DOHH2 (cell line): ENCODE measurements around the gene CARMIL1.

Experiments used
- H3F3A ChIP-seq: fragments of 200-600 bp; sonication (generic), shearing (Covaris generic); 2 replicates; pipeline ENCODE4 v1.6.0; 2016; ENCODE audit warnings: antibody characterized with exemption, mild to moderate bottlenecking; ENCODE audit not compliant: control insufficient read depth, insufficient read depth
- H3K27ac ChIP-seq: fragments of 200-600 bp; sonication (generic); 2 replicates; pipeline ENCODE4 v1.5.1; 2014; ENCODE audit warnings: low read depth, mild to moderate bottlenecking, low read length, moderate library complexity
- H3K27me3 ChIP-seq: fragments of 200-600 bp; sonication (generic); 2 replicates; pipeline ENCODE4 v1.6.1; 2014; ENCODE audit warnings: mild to moderate bottlenecking, low read length, mixed read lengths; ENCODE audit not compliant: control insufficient read depth
- H3K36me3 ChIP-seq: fragments of 200-600 bp; sonication (generic); 2 replicates; pipeline ENCODE4 v1.6.1; 2014; ENCODE audit warnings: mild to moderate bottlenecking, low read length, moderate library complexity, mixed read lengths; ENCODE audit not compliant: control insufficient read depth
- H3K4me1 ChIP-seq: fragments of 200-600 bp; sonication (generic); 2 replicates; pipeline ENCODE4 v1.6.1; 2014; ENCODE audit warnings: mild to moderate bottlenecking, low read length, mixed read lengths; ENCODE audit not compliant: control insufficient read depth
- H3K4me2 ChIP-seq: fragments of 200-600 bp; sonication (generic); 2 replicates; pipeline ENCODE4 v1.6.0; 2014; ENCODE audit warnings: mild to moderate bottlenecking, low read length, moderate library complexity
- H3K4me3 ChIP-seq: fragments of 200-600 bp; sonication (generic); 2 replicates; pipeline ENCODE4 v1.5.1; 2014; ENCODE audit warnings: mild to moderate bottlenecking, low read length, mixed read lengths
- H3K79me2 ChIP-seq: fragments of 200-600 bp; sonication (generic); 2 replicates; pipeline ENCODE4 v1.6.1; 2014; ENCODE audit warnings: mild to moderate bottlenecking, low read length, mixed read lengths; ENCODE audit not compliant: control insufficient read depth
- H3K9me2 ChIP-seq: fragments of 200-600 bp; sonication (generic); replicated peaks from 2 replicates; pipeline ENCODE4 v1.6.1; 2014; ENCODE audit warnings: mild to moderate bottlenecking, low read length, mixed read lengths; ENCODE audit not compliant: control insufficient read depth
- H3K9me3 ChIP-seq: fragments of 200-600 bp; sonication (generic); 2 replicates; pipeline ENCODE4 v1.6.1; 2014; ENCODE audit warnings: antibody characterized with exemption, low read length, mixed read lengths; ENCODE audit not compliant: control insufficient read depth, insufficient read depth
- H4K20me1 ChIP-seq: fragments of 200-600 bp; sonication (generic); 2 replicates; pipeline ENCODE4 v1.6.0; 2014; ENCODE audit warnings: low read depth, mild to moderate bottlenecking, antibody characterized with exemption, low read length, moderate library complexity; ENCODE audit not compliant: control insufficient read depth, insufficient read depth
- CTCF ChIP-seq: fragments of 200-600 bp; sonication (generic); IDR thresholded peaks from one replicate; pipeline ENCODE4 v1.5.1; 2014; ENCODE audit warnings: antibody characterized with exemption, mild to moderate bottlenecking, low read depth, low read length; ENCODE audit not compliant: poor library complexity, severe bottlenecking
- EZH2phosphoT487 ChIP-seq: fragments of 200-600 bp; sonication (generic); IDR thresholded peaks from 2 replicates; pipeline ENCODE4 v1.6.1; 2017; ENCODE audit warnings: borderline replicate concordance, mild to moderate bottlenecking, antibody characterized with exemption, low read length, moderate library complexity, mixed read lengths

CARMIL1 gene

GRCh38 chr6:25363427-25363826 is 84.3 kb downstream of the CARMIL1 start:
- Histone ChIP-seq H3K79me2 (peaks cover 26% of the 10 kb centered on the region), H3F3A (peaks cover 5% of the 10 kb centered on the region; the same call in 1 of the 2 replicates), H3K9me2 (no peaks in the 10 kb centered on the region), H3K27ac (no peak overlapping the region), H3K27me3 (no peaks in the 10 kb centered on the region), H4K20me1 (no peaks in the 10 kb centered on the region), H3K4me2 (no peak overlapping the region), H3K4me3 (no peak overlapping the region), H3K36me3 (no peaks in the 10 kb centered on the region), H3K4me1 (peaks cover 44% of the 10 kb centered on the region), H3K9me3 (no peaks in the 10 kb centered on the region)
- TF ChIP-seq CTCF, result no peak

GRCh38 chr6:25365154-25365553 is 86.0 kb downstream of the CARMIL1 start:
- Histone ChIP-seq H3K4me3 (no peak overlapping the region), H3K27ac (no peak overlapping the region), H3K79me2 (peaks cover 33% of the 10 kb centered on the region), H3K9me3 (no peaks in the 10 kb centered on the region), H3F3A (peaks cover 5% of the 10 kb centered on the region; the same call in 1 of the 2 replicates), H3K36me3 (no peaks in the 10 kb centered on the region), H3K27me3 (no peaks in the 10 kb centered on the region), H4K20me1 (no peaks in the 10 kb centered on the region), H3K4me1 (peaks cover 55% of the 10 kb centered on the region), H3K9me2 (no peaks in the 10 kb centered on the region), H3K4me2 (no peak overlapping the region)
- no peak for TF ChIP-seq CTCF
- no peak for TF ChIP-seq EZH2phosphoT487

GRCh38 chr6:25366903-25367545 is 87.8 kb downstream of the CARMIL1 start:
- H3K27ac ChIP-seq, result no peak overlapping the region
- H4K20me1 ChIP-seq, result no peaks in the 10 kb centered on the region
- peaks cover 71% of the 10 kb centered on the region for H3K4me1 ChIP-seq
- no peaks in the 10 kb centered on the region for H3K9me2 ChIP-seq
- peaks cover 5% of the 10 kb centered on the region; the same call in 1 of the 2 replicates for H3F3A ChIP-seq
- no peaks in the 10 kb centered on the region for H3K27me3 ChIP-seq
- H3K4me3 ChIP-seq, result peak overlapping the region; percentile 10
- peak overlapping the region; percentile 50 for H3K4me2 ChIP-seq
- H3K36me3 ChIP-seq, result no peaks in the 10 kb centered on the region
- H3K9me3 ChIP-seq, result peaks cover 4% of the 10 kb centered on the region; the same call in 1 of the 2 replicates
- TF ChIP-seq EZH2phosphoT487 (no peak), CTCF (no peak)
- peaks cover 46% of the 10 kb centered on the region for H3K79me2 ChIP-seq
